Activated B cell treated with CpG ODN at 0.5 μM for 24 hours (primary cell): ENCODE results near the gene CMIP. TPM values are rescaled to one million over a fixed set of nuclear protein-coding genes. Genes with fewer than 3 reads are reported as not detected.
A peak's percentile ranks its signal among the peaks of the same experiment; 100 is the strongest.

Source experiments
- ATAC-seq: fragments of 200-7000 bp; cut with Tn5 transposase; one replicate; pipeline ENCODE4 v1.10.0; 2021; ENCODE audit warnings: low read depth, mild to moderate bottlenecking, moderate library complexity
- CTCF ChIA-PET: fragments of 350-600 bp; sonication (Branson Sonifier 250); formaldehyde crosslinking; loops from one replicate; lab custom pipeline; 2021; ENCODE audit warnings: antibody characterized with exemption; lab: Charles Lee
- POLR2A ChIA-PET: fragments of 350-600 bp; sonication (Branson Sonifier 250); formaldehyde crosslinking; loops from one replicate; lab custom pipeline; 2021; ENCODE audit warnings: antibody characterized with exemption; lab: Charles Lee
- DNase-seq: peaks from one replicate; pipeline ENCODE4 v3.0.0; 2022
- H3K27ac Mint-ChIP-seq: one replicate; pipeline ENCODE4 v1.8.0; 2020; ENCODE audit warnings: mixed read lengths
- H3K27me3 Mint-ChIP-seq: one replicate; pipeline ENCODE4 v1.8.0; 2021; ENCODE audit warnings: mixed read lengths
- H3K36me3 Mint-ChIP-seq: one replicate; pipeline ENCODE4 v1.8.0; 2021; ENCODE audit warnings: low read depth, mixed read lengths
- H3K4me1 Mint-ChIP-seq: one replicate; pipeline ENCODE4 v1.8.0; 2021; ENCODE audit warnings: mixed read lengths
- H3K4me3 Mint-ChIP-seq: one replicate; pipeline ENCODE4 v1.8.0; 2020; ENCODE audit warnings: mild to moderate bottlenecking, mixed read lengths
- H3K9me3 Mint-ChIP-seq: one replicate; pipeline ENCODE4 v1.8.0; 2020; ENCODE audit warnings: mixed read lengths
- intact Hi-C: fragments of 100-400 bp; cut with micrococcal nuclease; formaldehyde crosslinking; loops from one replicate; pipeline ENCODE4 v1.15.1; 2024
- total RNA-seq: library from RNA; stranded (reverse); gene quantifications from 2 replicates; pipeline ENCODE4 v1.2.3, GENCODE V29; 2022
- TF ChIP-seq, protein P1 (sequence below): fragments of 200-600 bp; IDR thresholded peaks from one replicate; pipeline ENCODE4 v1.8.0; 2022; ENCODE audit warnings: antibody characterized with exemption, mild to moderate bottlenecking

CMIP gene
- total RNA-seq, 1 donor from 2014 or later = 76.3 TPM

DNA sequence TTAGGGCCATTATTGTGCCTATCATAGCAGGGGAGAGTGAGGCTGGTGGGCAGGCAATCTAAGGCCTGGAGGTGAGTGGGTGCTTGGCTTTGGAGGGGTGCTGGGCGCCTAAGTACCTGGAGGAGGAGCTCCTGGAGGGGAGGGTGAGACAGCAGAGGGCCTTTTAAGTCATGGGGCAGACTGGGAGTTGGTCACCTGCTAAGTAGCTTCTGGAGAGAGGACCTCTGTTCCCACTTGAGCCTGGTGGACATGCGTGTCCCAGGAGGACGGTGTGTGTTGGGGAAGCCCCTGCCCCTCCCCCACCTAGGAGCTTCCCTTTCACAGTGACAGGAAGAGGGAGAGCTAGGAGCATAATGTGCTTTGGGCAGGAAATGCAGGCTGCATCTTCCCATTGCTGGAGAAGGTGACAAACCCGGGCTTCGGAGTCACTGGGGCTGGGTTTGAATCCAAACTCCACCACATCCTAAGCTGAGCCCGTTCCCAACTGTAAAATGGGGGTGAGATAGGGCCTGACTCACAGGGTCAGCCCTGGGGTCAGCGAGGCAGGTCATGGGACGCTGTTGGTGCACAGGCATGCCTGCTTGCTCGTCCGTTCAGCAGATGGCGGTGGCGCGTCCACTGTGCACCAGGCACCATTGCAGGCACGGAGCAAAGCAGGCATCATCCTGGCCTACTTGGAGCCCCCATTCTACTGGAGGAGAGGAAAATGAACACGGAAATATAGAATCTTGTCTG is 37.9 kb downstream of the CMIP start:
- CTCF ChIA-PET = interaction anchor here (0.9 to 2.5 kb wide), 4 partner anchors 12 to 140 kb away, joined by 4 to 14 read pairs (median 7); no protein-coding TSS in a partner anchor
- H3K27ac Mint-ChIP-seq = peak overlapping the region; percentile 93

DNA sequence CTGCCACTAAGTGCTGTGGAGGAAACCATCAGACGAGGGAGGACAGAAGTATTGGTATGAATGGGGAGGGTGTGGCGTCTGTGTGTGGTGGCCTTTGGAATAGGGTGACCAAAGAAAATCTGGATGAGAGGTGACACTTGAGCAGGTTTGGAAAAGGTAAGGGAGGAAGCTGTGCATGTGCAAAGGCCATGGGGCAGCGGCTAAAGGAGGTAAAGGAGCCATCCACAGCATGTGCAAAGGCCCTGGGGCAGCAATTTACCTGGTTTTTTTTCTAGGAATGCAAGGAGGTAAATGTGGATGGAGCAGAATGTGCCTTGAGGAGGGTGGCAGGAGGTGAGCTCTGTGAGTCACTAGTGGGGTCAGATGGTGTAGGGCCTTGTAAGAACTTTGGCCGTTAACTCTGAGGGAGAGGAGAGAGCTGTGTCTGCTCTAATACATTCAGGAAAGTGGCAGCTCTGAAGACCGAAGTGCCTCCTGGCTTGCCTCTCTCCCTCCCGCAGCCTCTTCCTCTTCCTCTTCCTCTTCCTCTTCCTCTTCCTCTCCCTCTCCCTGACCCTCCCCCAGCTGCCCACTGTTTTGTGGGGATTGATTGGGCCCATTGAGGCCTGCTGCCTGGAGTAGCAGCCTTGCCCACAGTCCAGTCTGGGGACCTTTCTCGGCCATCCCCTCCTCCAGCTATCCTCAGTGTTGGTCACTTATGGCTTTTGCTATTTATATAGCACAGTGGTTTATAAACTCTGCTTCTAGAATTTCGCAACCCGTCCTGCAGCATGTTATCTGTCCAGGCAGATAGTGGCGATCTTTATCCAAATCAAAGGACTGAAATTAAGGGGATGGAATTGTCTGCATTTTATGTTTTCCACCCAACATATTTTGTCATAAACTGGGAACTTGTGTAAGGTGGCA is 38.7 kb downstream of the CMIP start:
- DNase-seq (no peak), ATAC-seq (no peak)
- TF ChIP-seq, protein P1, sequence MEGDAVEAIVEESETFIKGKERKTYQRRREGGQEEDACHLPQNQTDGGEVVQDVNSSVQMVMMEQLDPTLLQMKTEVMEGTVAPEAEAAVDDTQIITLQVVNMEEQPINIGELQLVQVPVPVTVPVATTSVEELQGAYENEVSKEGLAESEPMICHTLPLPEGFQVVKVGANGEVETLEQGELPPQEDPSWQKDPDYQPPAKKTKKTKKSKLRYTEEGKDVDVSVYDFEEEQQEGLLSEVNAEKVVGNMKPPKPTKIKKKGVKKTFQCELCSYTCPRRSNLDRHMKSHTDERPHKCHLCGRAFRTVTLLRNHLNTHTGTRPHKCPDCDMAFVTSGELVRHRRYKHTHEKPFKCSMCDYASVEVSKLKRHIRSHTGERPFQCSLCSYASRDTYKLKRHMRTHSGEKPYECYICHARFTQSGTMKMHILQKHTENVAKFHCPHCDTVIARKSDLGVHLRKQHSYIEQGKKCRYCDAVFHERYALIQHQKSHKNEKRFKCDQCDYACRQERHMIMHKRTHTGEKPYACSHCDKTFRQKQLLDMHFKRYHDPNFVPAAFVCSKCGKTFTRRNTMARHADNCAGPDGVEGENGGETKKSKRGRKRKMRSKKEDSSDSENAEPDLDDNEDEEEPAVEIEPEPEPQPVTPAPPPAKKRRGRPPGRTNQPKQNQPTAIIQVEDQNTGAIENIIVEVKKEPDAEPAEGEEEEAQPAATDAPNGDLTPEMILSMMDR = no peak
- CTCF ChIA-PET = interaction anchor here (0.9 kb wide), 1 partner anchor 18 kb away, joined by 4 read pairs; no protein-coding TSS in a partner anchor
- Mint-ChIP-seq H3K4me1 (peaks cover 74% of the 10 kb centered on the region), H3K36me3 (peaks cover 11% of the 10 kb centered on the region), H3K27me3 (no peaks in the 10 kb centered on the region), H3K9me3 (no peaks in the 10 kb centered on the region), H3K27ac (peak overlapping the region; percentile 93), H3K4me3 (peak overlapping the region; percentile 29)
- POLR2A ChIA-PET = interaction anchor here (0.6 to 12.7 kb wide), 7 partner anchors 12 to 71 kb away, joined by 3 to 307 read pairs (median 7); partner anchors contain the start of gene CMIP
- intact Hi-C loops = loop anchor here (5.0 kb wide), 1 partner anchor 349 kb away; no protein-coding TSS in a partner anchor

More for the DNA sequence above, 37.9 kb downstream of the CMIP start:
- peaks cover 11% of the 10 kb centered on the region for H3K36me3 Mint-ChIP-seq
- peaks cover 78% of the 10 kb centered on the region for H3K4me1 Mint-ChIP-seq
- DNase-seq = no peak
- no peaks in the 10 kb centered on the region for H3K27me3 Mint-ChIP-seq
- peak overlapping the region; percentile 79 for H3K4me3 Mint-ChIP-seq
- intact Hi-C loops = loop anchor here (5.0 kb wide), 1 partner anchor 350 kb away; no protein-coding TSS in a partner anchor
- ATAC-seq = no peak
- H3K9me3 Mint-ChIP-seq = no peaks in the 10 kb centered on the region
- TF ChIP-seq, protein P1 = no peak
- POLR2A ChIA-PET = interaction anchor here (1.0 to 12.7 kb wide), 7 partner anchors 13 to 334 kb away, joined by 3 to 307 read pairs (median 8); partner anchors contain the start of gene CMIP

DNA sequence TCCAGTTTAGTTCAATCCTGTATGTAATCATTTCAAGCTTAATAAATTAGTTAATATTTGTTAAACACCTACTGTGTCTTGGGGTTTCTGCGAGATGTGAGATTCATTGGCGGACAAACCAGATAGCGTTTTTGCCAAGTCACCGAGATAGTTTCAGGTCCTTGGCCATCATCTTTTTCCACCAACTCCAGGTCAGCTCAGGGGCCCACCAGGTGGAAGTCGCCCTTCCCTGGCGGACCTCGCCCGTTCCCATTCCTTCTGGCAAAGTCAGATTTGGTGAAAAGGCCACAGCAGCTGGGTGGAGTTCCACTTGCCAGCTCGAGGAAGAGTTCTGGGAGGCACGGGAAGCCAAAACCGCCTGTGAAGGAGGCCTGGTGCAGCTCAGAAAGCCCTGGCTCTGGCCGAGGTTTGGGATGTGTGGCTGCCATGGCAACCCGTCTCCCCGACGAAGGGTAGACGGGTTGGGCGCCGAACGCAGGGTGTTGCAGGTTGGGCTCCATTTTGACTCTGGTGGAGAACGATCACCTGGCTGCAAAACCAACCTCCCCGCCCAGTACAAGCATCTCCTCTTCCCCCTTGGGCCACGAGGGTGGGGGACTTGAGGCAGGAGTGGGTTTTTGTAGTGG is 39.5 kb downstream of the CMIP start:
- H3K4me1 Mint-ChIP-seq = peaks cover 74% of the 10 kb centered on the region
- H3K27me3 Mint-ChIP-seq = no peaks in the 10 kb centered on the region
- TF ChIP-seq, protein P1 = no peak
- H3K27ac Mint-ChIP-seq = no peak overlapping the region
- H3K9me3 Mint-ChIP-seq = no peaks in the 10 kb centered on the region
- peaks cover 16% of the 10 kb centered on the region for H3K36me3 Mint-ChIP-seq
- POLR2A ChIA-PET = interaction anchor here (0.6 to 12.7 kb wide), 8 partner anchors 12 to 58 kb away, joined by 3 to 307 read pairs (median 4); partner anchors contain the start of gene CMIP
- intact Hi-C loops = loop anchor here (5.0 kb wide), 1 partner anchor 348 kb away; no protein-coding TSS in a partner anchor
- DNase-seq (no peak), ATAC-seq (no peak)
- H3K4me3 Mint-ChIP-seq = no peak overlapping the region
- CTCF ChIA-PET = no interaction called here

DNA sequence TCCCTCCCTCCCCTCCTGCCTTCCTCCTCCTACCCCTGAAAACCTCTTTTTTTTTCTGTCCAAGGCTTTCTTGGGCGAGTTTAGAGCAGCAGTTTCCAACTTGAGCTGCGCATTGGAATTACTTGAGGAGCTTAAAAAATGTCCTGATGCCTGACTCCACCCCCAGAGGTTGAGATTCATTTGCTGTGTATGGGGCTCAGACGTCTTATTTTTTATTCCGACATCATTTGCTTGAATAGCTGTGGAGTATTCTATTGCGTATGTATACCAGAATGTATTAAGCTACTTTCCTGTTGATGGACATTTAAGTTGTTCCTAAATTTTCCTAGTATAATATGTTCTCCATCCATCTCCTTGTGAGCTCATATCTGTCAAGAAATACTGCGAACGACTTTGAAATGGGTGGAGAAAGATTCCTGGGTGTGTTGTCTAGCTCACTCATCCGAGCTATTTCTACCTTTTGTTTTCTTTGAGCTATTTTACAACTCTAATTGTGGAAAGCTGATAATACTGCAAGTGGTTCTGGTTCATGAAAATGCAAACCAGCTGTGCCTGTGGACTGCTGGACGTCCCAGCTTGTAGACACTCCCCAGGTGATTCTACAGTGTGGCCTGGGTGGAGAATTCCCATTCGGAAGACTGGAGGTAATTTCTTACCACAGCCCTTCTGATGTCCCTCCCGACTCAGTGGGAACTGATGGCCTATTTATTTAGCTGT is 40.5 kb downstream of the CMIP start:
- H3K4me1 Mint-ChIP-seq = peaks cover 74% of the 10 kb centered on the region
- ATAC-seq (no peak), DNase-seq (no peak)
- TF ChIP-seq, protein P1 = no peak
- no peaks in the 10 kb centered on the region for H3K27me3 Mint-ChIP-seq
- H3K36me3 Mint-ChIP-seq = peaks cover 16% of the 10 kb centered on the region
- no peaks in the 10 kb centered on the region for H3K9me3 Mint-ChIP-seq
- intact Hi-C loops = loop anchor here (5.0 kb wide), 1 partner anchor 347 kb away; no protein-coding TSS in a partner anchor
- peak overlapping the region; percentile 9 for H3K27ac Mint-ChIP-seq
- H3K4me3 Mint-ChIP-seq = no peak overlapping the region
- CTCF ChIA-PET = interaction anchor here (0.7 to 1.6 kb wide), 5 partner anchors 12 to 85 kb away, joined by 3 to 5 read pairs (median 4); no protein-coding TSS in a partner anchor
- POLR2A ChIA-PET = interaction anchor here (0.6 to 12.7 kb wide), 6 partner anchors 8 to 59 kb away, joined by 3 to 307 read pairs (median 4); no protein-coding TSS in a partner anchor
